CD14-positive monocyte (primary cell): ENCODE data around the gene RPE. TPM values are rescaled to one million over a fixed set of nuclear protein-coding genes. Genes with fewer than 3 reads are reported as not detected.

Experiments
- DNase-seq, 3 donors: peaks; one replicate each; pipeline ENCODE4 v3.0.0-alpha.2; 2011 to 2022
- H2AFZ ChIP-seq: 2 replicates; pipeline ENCODE4 v1.6.0; 2012; ENCODE audit warnings: mild to moderate bottlenecking, low read depth, low read length, inconsistent platforms; ENCODE audit not compliant: insufficient read depth, poor library complexity, severe bottlenecking
- H3K27ac ChIP-seq, 2 donors: 1 replicate in 1 of 2; 2 replicates in 1 of 2; pipeline ENCODE4 v1.5.1; 2012 to 2013; ENCODE audit warnings: low read length in 2 of 2, control low read depth in 1 of 2, inconsistent platforms in 1 of 2, low read depth in 1 of 2, mild to moderate bottlenecking in 1 of 2
- H3K27me3 ChIP-seq, 2 donors: one replicate each; pipeline versions ENCODE4 v1.6.0 to v1.6.1; 2011 to 2013; ENCODE audit warnings: low read length in 2 of 2; ENCODE audit not compliant: control insufficient read depth in 2 of 2, insufficient read depth in 2 of 2
- H3K36me3 ChIP-seq, 2 donors: replicated peaks in 1 of 2; 1 replicate in 1 of 2; 2 replicates in 1 of 2; pipeline versions ENCODE4 v1.5.1 to v1.6.1; 2012 to 2013; ENCODE audit warnings: low read length in 2 of 2, control low read depth in 1 of 2, inconsistent platforms in 1 of 2, mild to moderate bottlenecking in 1 of 2; ENCODE audit not compliant: insufficient read depth in 2 of 2, control insufficient read depth in 1 of 2
- H3K4me1 ChIP-seq, 2 donors: 1 replicate in 1 of 2; 2 replicates in 1 of 2; pipeline versions ENCODE4 v1.5.1 to v1.6.1; 2012 to 2013; ENCODE audit warnings: low read length in 2 of 2, control low read depth in 1 of 2, inconsistent platforms in 1 of 2, mild to moderate bottlenecking in 1 of 2, moderate library complexity in 1 of 2; ENCODE audit not compliant: insufficient read depth in 2 of 2, control insufficient read depth in 1 of 2
- H3K4me2 ChIP-seq: replicated peaks from 2 replicates; pipeline ENCODE3; 2012; ENCODE audit warnings: low read length, moderate library complexity, mild to moderate bottlenecking; ENCODE audit not compliant: poor library complexity, severe bottlenecking; ENCODE audit errors: extremely low read depth
- H3K4me3 ChIP-seq, 3 experiments: fragments of 200-600 bp in 1 of 3; sonication (generic) in 1 of 3; replicated peaks in 1 of 3; 1 replicate in 2 of 3; 2 replicates in 1 of 3; pipeline ENCODE4 v1.5.1; 2011 to 2013; ENCODE audit warnings: low read length in 3 of 3, mild to moderate bottlenecking in 3 of 3, control low read depth in 2 of 3, low read depth in 2 of 3, inconsistent platforms in 1 of 3, moderate library complexity in 1 of 3
- H3K79me2 ChIP-seq: 2 replicates; pipeline ENCODE4 v1.6.0; 2012; ENCODE audit warnings: mild to moderate bottlenecking, control low read depth, inconsistent platforms, low read length, moderate library complexity; ENCODE audit not compliant: insufficient read depth
- H3K9ac ChIP-seq: 2 replicates; pipeline ENCODE4 v1.6.0; 2017; ENCODE audit warnings: low read length, mild to moderate bottlenecking; ENCODE audit not compliant: insufficient read depth, poor library complexity, severe bottlenecking
- H3K9me3 ChIP-seq, 2 donors: replicated peaks in 1 of 2; 1 replicate in 1 of 2; 2 replicates in 1 of 2; pipeline versions ENCODE4 v1.5.1 to v1.6.1; 2012 to 2013; ENCODE audit warnings: low read length in 2 of 2, control low read depth in 1 of 2; ENCODE audit not compliant: control insufficient read depth in 1 of 2, insufficient read depth in 1 of 2
- H4K20me1 ChIP-seq: 2 replicates; pipeline ENCODE4 v1.6.0; 2012; ENCODE audit warnings: mild to moderate bottlenecking, low read length, control low read depth, moderate library complexity; ENCODE audit not compliant: insufficient read depth
- H3K27ac Mint-ChIP-seq, 7 donors: one replicate each; pipeline ENCODE4 v1.8.0; 2020; ENCODE audit warnings: mild to moderate bottlenecking in 7 of 7, mixed read lengths in 7 of 7, moderate library complexity in 6 of 7, inconsistent platforms in 2 of 7
- H3K27me3 Mint-ChIP-seq, 3 donors: one replicate each; pipeline ENCODE4 v1.8.0; 2021 to 2022; ENCODE audit warnings: low read depth in 3 of 3, mild to moderate bottlenecking in 3 of 3, mixed read lengths in 3 of 3, moderate library complexity in 3 of 3, inconsistent platforms in 1 of 3
- H3K36me3 Mint-ChIP-seq, 2 donors: one replicate each; pipeline ENCODE4 v1.8.0; 2020; ENCODE audit warnings: mixed read lengths in 2 of 2, inconsistent platforms in 1 of 2, mild to moderate bottlenecking in 1 of 2
- H3K4me1 Mint-ChIP-seq: one replicate; pipeline ENCODE4 v1.8.0; 2020; ENCODE audit warnings: mild to moderate bottlenecking, mixed read lengths
- H3K4me3 Mint-ChIP-seq, 2 donors: one replicate each; pipeline ENCODE4 v1.8.0; 2020; ENCODE audit warnings: mild to moderate bottlenecking in 2 of 2, mixed read lengths in 2 of 2, moderate library complexity in 1 of 2
- H3K9me3 Mint-ChIP-seq, 7 donors: one replicate each; pipeline ENCODE4 v1.8.0; 2020 to 2022; ENCODE audit warnings: mixed read lengths in 7 of 7, mild to moderate bottlenecking in 6 of 7, moderate library complexity in 6 of 7, inconsistent platforms in 2 of 7
- CTCF ChIP-seq: fragments of 200-600 bp; IDR thresholded peaks from one replicate; pipeline ENCODE4 v1.8.0; 2022; ENCODE audit warnings: antibody characterized with exemption, mild to moderate bottlenecking
- WGBS: methylation state at CpG from one replicate; pipeline ENCODE4 v1.1.5; 2013; ENCODE audit warnings: missing lambda C conversion rate; ENCODE audit not compliant: insufficient coverage; 5-methylcytosine and 5-hydroxymethylcytosine counted together
- intact Hi-C, 2 donors: fragments of 100-400 bp; cut with micrococcal nuclease; formaldehyde crosslinking; loops; one replicate each; pipeline versions ENCODE4 v1.15.0 to v1.15.1; 2023
- polyA plus RNA-seq, 3 donors: library from polyadenylated mRNA; depleted of rRNA in 1 of 3; unstranded in 2 of 3; stranded (reverse) in 1 of 3; fragments of 300-500 nt in 2 of 3; fragments of >200 nt in 1 of 3; fragmentation: Illumina TruSeq in 2 of 3; gene quantifications; 1 replicate in 2 of 3; 2 replicates in 1 of 3; pipeline ENCODE4 v1.2.3, GENCODE V29; 2012 to 2021

RPE gene
- polyA plus RNA-seq, 3 donors = 32.3 to 38.1 (median 33.8) TPM

GRCh38 chr2:209958016-209958415, 44.4 kb upstream of the RPE start:
- Histone ChIP-seq H3K9me3 (no peaks in the 10 kb centered on the region), H3K4me1 (no peaks in the 10 kb centered on the region), H3K9ac (no peak overlapping the region), H3K79me2 (no peaks in the 10 kb centered on the region), H4K20me1 (no peaks in the 10 kb centered on the region), H3K27ac (no peak overlapping the region), H3K4me2 (no peak overlapping the region), H3K27me3 (no peaks in the 10 kb centered on the region), H3K36me3 (no peaks in the 10 kb centered on the region), H3K4me3 (no peak overlapping the region), H2AFZ (no peak overlapping the region)
- no peak overlapping the region for H3K4me3 Mint-ChIP-seq
- H3K4me1 Mint-ChIP-seq = no peaks in the 10 kb centered on the region
- no peak overlapping the region for H3K27ac Mint-ChIP-seq
- H3K36me3 Mint-ChIP-seq = no peaks in the 10 kb centered on the region
- H3K9me3 Mint-ChIP-seq = no peaks in the 10 kb centered on the region
- peaks cover 0 to 1% (median 0%) of the 10 kb centered on the region in 3 donors for H3K27me3 Mint-ChIP-seq
- WGBS = no CpG with 5 or more reads among the region's 2 CpGs
- no peak for TF ChIP-seq CTCF
- intact Hi-C loops = no loop called here
- no peak for DNase-seq

GRCh38 chr2:209960045-209960444, 42.4 kb upstream of the RPE start:
- no peaks in the 10 kb centered on the region for H3K9me3 Mint-ChIP-seq
- H4K20me1 ChIP-seq = no peaks in the 10 kb centered on the region
- no peak overlapping the region for H3K4me2 ChIP-seq
- H3K4me1 Mint-ChIP-seq = no peaks in the 10 kb centered on the region
- no peak for DNase-seq
- no peak overlapping the region for H3K4me3 ChIP-seq
- peaks cover 0 to 1% (median 0%) of the 10 kb centered on the region in 3 donors for H3K27me3 Mint-ChIP-seq
- H3K9me3 ChIP-seq = no peaks in the 10 kb centered on the region
- no peak overlapping the region for H2AFZ ChIP-seq
- H3K36me3 Mint-ChIP-seq = no peaks in the 10 kb centered on the region
- no peaks in the 10 kb centered on the region for H3K4me1 ChIP-seq
- TF ChIP-seq CTCF = no peak
- H3K36me3 ChIP-seq = no peaks in the 10 kb centered on the region
- intact Hi-C loops = no loop called here
- WGBS = 91% methylated on average over 5 of the region's 7 CpGs
- H3K4me3 Mint-ChIP-seq = no peak overlapping the region
- H3K27ac ChIP-seq = no peak overlapping the region
- no peaks in the 10 kb centered on the region for H3K79me2 ChIP-seq
- no peaks in the 10 kb centered on the region for H3K27me3 ChIP-seq
- H3K27ac Mint-ChIP-seq = no peak overlapping the region
- H3K9ac ChIP-seq = no peak overlapping the region
